ENCODE data around the gene PXDC1. TPM values are rescaled to one million over a fixed set of nuclear protein-coding genes. Genes with fewer than 3 reads are reported as not detected.

PXDC1 gene
- total and polyA plus RNA-seq, 2 donors (not counting 3 experiments of a cell fraction or from before 2014, with no cell fraction given): 60.9 to 121 TPM

DNA sequence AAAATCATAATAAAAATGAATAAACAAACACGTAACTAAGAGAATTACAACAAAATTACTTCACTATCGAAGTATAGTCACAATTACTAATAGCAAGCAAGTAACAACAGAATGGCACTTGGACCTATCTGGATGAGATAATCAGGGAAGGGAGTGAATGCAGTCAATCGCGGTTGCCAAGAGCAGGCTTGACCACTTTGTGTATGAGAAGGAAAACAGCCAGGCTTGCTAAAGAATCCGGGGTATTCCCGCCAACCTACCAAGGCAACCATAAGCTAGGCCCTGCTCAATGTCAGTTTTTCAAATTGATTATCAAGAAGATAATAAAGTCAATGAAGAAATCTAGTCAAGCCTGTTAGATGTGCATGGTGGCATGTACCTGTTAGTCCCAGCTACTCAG is 39.7 kb downstream of the PXDC1 start:
- Histone ChIP-seq H3K9me1 (replicated peaks; ENCODE audit: control insufficient read depth, extremely low read depth, insufficient read depth, low read length) (no peaks in the 10 kb centered on the region), H3K4me2 (ENCODE audit: insufficient read depth, low read length) (no peak overlapping the region), H3K4me1 (ENCODE audit: control insufficient read depth, extremely low read depth, insufficient read depth, low read length) (peaks cover 5% of the 10 kb centered on the region), H3K9me3 (replicated peaks; ENCODE audit: control insufficient read depth, insufficient read depth, low read length) (no peaks in the 10 kb centered on the region), H3K27ac (ENCODE audit: insufficient read depth, low read depth, low read length) (no peak overlapping the region), H3K9ac (replicated peaks; ENCODE audit: extremely low read depth, insufficient read depth, low read length) (no peak overlapping the region), H3K79me2 (ENCODE audit: control insufficient read depth, insufficient read depth, low read length) (no peaks in the 10 kb centered on the region), H3K4me3 (replicated peaks in 1 of 3; ENCODE audit: insufficient read depth in 1 of 3, low read depth in 1 of 3, low read length in 3 of 3) (no peak overlapping the region), H3K27me3 (ENCODE audit: control insufficient read depth in 2 of 2, insufficient read depth in 2 of 2, low read length in 2 of 2) (no peaks in the 10 kb centered on the region), H2AFZ (ENCODE audit: low read depth, low read length) (no peak overlapping the region), H4K20me1 (replicated peaks; ENCODE audit: control insufficient read depth, extremely low read depth, insufficient read depth, low read length) (no peaks in the 10 kb centered on the region), H3K36me3 (ENCODE audit: control insufficient read depth in 2 of 2, extremely low read depth in 1 of 2, insufficient read depth in 2 of 2, low read length in 2 of 2) (no peaks in the 10 kb centered on the region)
- intact Hi-C loops (cut with micrococcal nuclease) (no loop called here), dilution Hi-C loops (cut with MboI; ENCODE audit: extremely low pct_ligation_motif_present, low sequenced_read_pairs) (no loop called here)
- BruUV-seq (replicated peaks): no TSS peak
- TF ChIP-seq GATA2 (IDR thresholded peaks at IDR 0.05; ENCODE audit: insufficient read depth, insufficient read length, low read depth, low read length) (no peak), EZH2 (IDR thresholded peaks at IDR 0.05; ENCODE audit: borderline replicate concordance, low read depth, low read length, severe bottlenecking) (no peak), JUN (IDR thresholded peaks at IDR 0.05; ENCODE audit: borderline replicate concordance, insufficient read depth, insufficient read length, low read depth) (no peak), MYC (IDR thresholded peaks at IDR 0.05; ENCODE audit: low read depth, low read length) (no peak), POLR2AphosphoS5 (IDR thresholded peaks at IDR 0.05; ENCODE audit: insufficient read depth, low read depth, low read length) (no peak), FOS (IDR thresholded peaks at IDR 0.05; ENCODE audit: borderline replicate concordance, insufficient read depth, low read length) (no peak), POLR2A (IDR thresholded peaks at IDR 0.05; ENCODE audit: low read depth, low read length) (no peak)
- TF ChIP-seq, protein P1, sequence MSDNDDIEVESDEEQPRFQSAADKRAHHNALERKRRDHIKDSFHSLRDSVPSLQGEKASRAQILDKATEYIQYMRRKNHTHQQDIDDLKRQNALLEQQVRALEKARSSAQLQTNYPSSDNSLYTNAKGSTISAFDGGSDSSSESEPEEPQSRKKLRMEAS (IDR thresholded peaks at IDR 0.05; ENCODE audit: insufficient read depth, insufficient read length): no peak
- TF ChIP-seq, protein P2, sequence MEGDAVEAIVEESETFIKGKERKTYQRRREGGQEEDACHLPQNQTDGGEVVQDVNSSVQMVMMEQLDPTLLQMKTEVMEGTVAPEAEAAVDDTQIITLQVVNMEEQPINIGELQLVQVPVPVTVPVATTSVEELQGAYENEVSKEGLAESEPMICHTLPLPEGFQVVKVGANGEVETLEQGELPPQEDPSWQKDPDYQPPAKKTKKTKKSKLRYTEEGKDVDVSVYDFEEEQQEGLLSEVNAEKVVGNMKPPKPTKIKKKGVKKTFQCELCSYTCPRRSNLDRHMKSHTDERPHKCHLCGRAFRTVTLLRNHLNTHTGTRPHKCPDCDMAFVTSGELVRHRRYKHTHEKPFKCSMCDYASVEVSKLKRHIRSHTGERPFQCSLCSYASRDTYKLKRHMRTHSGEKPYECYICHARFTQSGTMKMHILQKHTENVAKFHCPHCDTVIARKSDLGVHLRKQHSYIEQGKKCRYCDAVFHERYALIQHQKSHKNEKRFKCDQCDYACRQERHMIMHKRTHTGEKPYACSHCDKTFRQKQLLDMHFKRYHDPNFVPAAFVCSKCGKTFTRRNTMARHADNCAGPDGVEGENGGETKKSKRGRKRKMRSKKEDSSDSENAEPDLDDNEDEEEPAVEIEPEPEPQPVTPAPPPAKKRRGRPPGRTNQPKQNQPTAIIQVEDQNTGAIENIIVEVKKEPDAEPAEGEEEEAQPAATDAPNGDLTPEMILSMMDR (IDR thresholded peaks at IDR 0.05; ENCODE audit: extremely low read depth in 1 of 2, insufficient read depth in 1 of 2, low read depth in 1 of 2, low read length in 2 of 2): no peak
- FAIRE-seq (no peak), DNase-seq (ENCODE audit: low read depth, low spot score) (no peak)
- CTCF ChIA-PET: no interaction called here
- POLR2A ChIA-PET: interaction anchor here (0.6 kb wide), 1 partner anchor 354 kb away, joined by 7 read pairs; no protein-coding TSS in a partner anchor

Measured in endothelial cell of umbilical vein (primary cell).